ENCODE results near the gene ARL10.

GRCh38 chr5:176337913-176338312 lies 27.4 kb upstream of the ARL10 start:
- TF ChIP-seq CTCF (IDR thresholded peaks at IDR 0.05; ENCODE audit: low read length): no peak
- TF ChIP-seq EZH2 (optimal IDR thresholded peaks at IDR 0.05; ENCODE audit: low read depth, low read length): no peak
- TF ChIP-seq EZH2phosphoT487 (IDR thresholded peaks at IDR 0.05; ENCODE audit: low read length): no peak

Data from MM.1S (cell line).